GM23338 (cell line): ENCODE data around the gene GOLGA1. TPM values are rescaled to one million over a fixed set of nuclear protein-coding genes. Genes with fewer than 3 reads are reported as not detected.

Experiments used
- ATAC-seq: fragments of 200-7000 bp; cut with Tn5 transposase; 3 replicates; pipeline ENCODE4 v1.9.1; 2020
- DNase-seq: peaks from one replicate; pipeline ENCODE4 v3.0.0-alpha.2; 2015; ENCODE audit warnings: low spot score
- H2AFZ ChIP-seq: fragments of 200-600 bp; sonication (generic); 2 replicates; pipeline ENCODE4 v1.8.0; 2016; ENCODE audit warnings: antibody characterized with exemption, mild to moderate bottlenecking, moderate library complexity
- H3F3A ChIP-seq: fragments of 200-600 bp; sonication (generic); replicated peaks from 2 replicates; pipeline ENCODE4 v1.8.0; 2017; ENCODE audit warnings: antibody characterized with exemption, mixed run types, low read depth
- H3K27ac ChIP-seq: fragments of 200-600 bp; sonication (generic); 2 replicates; pipeline ENCODE4 v1.6.1; 2016; ENCODE audit warnings: low read depth
- H3K27me3 ChIP-seq: fragments of 200-600 bp; sonication (generic); 2 replicates; pipeline ENCODE4 v1.8.0; 2016; ENCODE audit warnings: mild to moderate bottlenecking, mixed run types, moderate library complexity; ENCODE audit not compliant: insufficient read depth
- H3K36me3 ChIP-seq: fragments of 200-600 bp; sonication (generic); 2 replicates; pipeline ENCODE4 v1.8.0; 2016; ENCODE audit warnings: mild to moderate bottlenecking; ENCODE audit not compliant: insufficient read depth
- H3K4me1 ChIP-seq: fragments of 200-600 bp; sonication (generic); 2 replicates; pipeline ENCODE4 v1.8.0; 2016; ENCODE audit warnings: mild to moderate bottlenecking, moderate library complexity; ENCODE audit not compliant: insufficient read depth
- H3K4me2 ChIP-seq: fragments of 200-600 bp; sonication (generic); 2 replicates; pipeline ENCODE4 v1.7.1; 2017; ENCODE audit warnings: mixed run types
- H3K4me3 ChIP-seq: fragments of 200-600 bp; sonication (generic); 2 replicates; pipeline ENCODE4 v1.6.1; 2016; ENCODE audit warnings: mixed run types
- H3K79me2 ChIP-seq: fragments of 200-600 bp; sonication (generic); replicated peaks from 2 replicates; pipeline ENCODE4 v1.8.0; 2017; ENCODE audit warnings: mild to moderate bottlenecking; ENCODE audit not compliant: insufficient read depth
- H3K9me2 ChIP-seq: fragments of 200-600 bp; sonication (generic); 2 replicates; pipeline ENCODE4 v1.8.0; 2017; ENCODE audit not compliant: insufficient read depth
- H4K20me1 ChIP-seq: fragments of 200-600 bp; sonication (generic); replicated peaks from 2 replicates; pipeline ENCODE4 v1.8.0; 2017; ENCODE audit warnings: mild to moderate bottlenecking; ENCODE audit not compliant: insufficient read depth
- H3K27ac Mint-ChIP-seq: 2 replicates; pipeline ENCODE4 v1.8.0; 2020; ENCODE audit warnings: inconsistent platforms, mild to moderate bottlenecking, moderate library complexity, mixed read lengths
- H3K27me3 Mint-ChIP-seq: 3 replicates; pipeline ENCODE4 v1.8.0; 2022; ENCODE audit warnings: low read depth, mild to moderate bottlenecking, moderate library complexity, mixed read lengths, inconsistent platforms; ENCODE audit not compliant: insufficient read depth, poor library complexity
- H3K36me3 Mint-ChIP-seq: 3 replicates; pipeline ENCODE4 v1.8.0; 2021; ENCODE audit warnings: low read depth, mild to moderate bottlenecking, inconsistent platforms, moderate library complexity, mixed read lengths
- H3K4me1 Mint-ChIP-seq: 3 replicates; pipeline ENCODE4 v1.8.0; 2020; ENCODE audit warnings: mild to moderate bottlenecking, inconsistent platforms, mixed read lengths
- H3K4me3 Mint-ChIP-seq: 3 replicates; pipeline ENCODE4 v1.8.0; 2021; ENCODE audit warnings: moderate library complexity, mild to moderate bottlenecking, inconsistent platforms, mixed read lengths
- H3K9me3 Mint-ChIP-seq: 3 replicates; pipeline ENCODE4 v1.8.0; 2020; ENCODE audit warnings: moderate library complexity, mild to moderate bottlenecking, inconsistent platforms, mixed read lengths
- CREB1 ChIP-seq: fragments of 250-450 bp; sonication (Bioruptor Pico); IDR thresholded peaks from 2 replicates; pipeline ENCODE4 v1.5.0; 2020; ENCODE audit warnings: low read depth, mild to moderate bottlenecking, moderate library complexity
- EZH2 ChIP-seq: fragments of 200-600 bp; sonication (generic); IDR thresholded peaks from one replicate; pipeline ENCODE4 v1.8.0; 2017; ENCODE audit warnings: antibody characterized with exemption, mild to moderate bottlenecking, low read depth; ENCODE audit not compliant: unreplicated experiment
- JUNB ChIP-seq: IDR thresholded peaks from one replicate; pipeline ENCODE4 v1.6.1; 2016; ENCODE audit warnings: antibody characterized with exemption; ENCODE audit not compliant: unreplicated experiment
- NANOG ChIP-seq: IDR thresholded peaks from 2 replicates; pipeline ENCODE4 v1.6.1; 2016; ENCODE audit warnings: antibody characterized with exemption, borderline replicate concordance
- POLR2AphosphoS5 ChIP-seq: IDR thresholded peaks from 2 replicates; pipeline ENCODE4 v1.6.1; 2016; ENCODE audit warnings: antibody characterized with exemption, low read depth
- STAT1 ChIP-seq: IDR thresholded peaks from one replicate; pipeline ENCODE4 v1.6.1; 2016; ENCODE audit warnings: antibody characterized with exemption; ENCODE audit not compliant: unreplicated experiment
- ZNF114 ChIP-seq: fragments of 250-450 bp; sonication (Bioruptor Pico); IDR thresholded peaks from 2 replicates; pipeline ENCODE4 v1.5.0; 2020; ENCODE audit warnings: mild to moderate bottlenecking, moderate library complexity
- polyA plus RNA-seq: library from polyadenylated mRNA; unstranded; fragments of >200 nt; fragmentation: Nextera tagmentation; extraction: Ambion mirVana; gene quantifications from 2 replicates; pipeline ENCODE4 v1.2.1, GENCODE V29; 2016
- total RNA-seq: library from RNA; depleted of rRNA; stranded (reverse); fragments of >200 nt; shearing (Covaris generic); gene quantifications from 2 replicates; pipeline ENCODE4 v1.2.3, GENCODE V29; 2014
- TF ChIP-seq, protein P1 (sequence below): IDR thresholded peaks from one replicate; pipeline ENCODE4 v1.6.1; 2018; ENCODE audit warnings: antibody characterized with exemption; ENCODE audit not compliant: unreplicated experiment
- TF ChIP-seq, protein P2 (sequence below), 2 experiments: fragments of 200-600 bp in 1 of 2; sonication (generic) in 1 of 2; conservative IDR thresholded peaks; 2 replicates each; pipeline versions ENCODE4 v1.5.1 to v1.6.1; 2016 to 2017; ENCODE audit warnings: antibody characterized with exemption in 2 of 2, low read depth in 2 of 2, mild to moderate bottlenecking in 2 of 2, moderate library complexity in 1 of 2
- TF ChIP-seq, protein P3 (sequence below): IDR thresholded peaks from 2 replicates; pipeline ENCODE4 v1.6.1; 2016; ENCODE audit warnings: antibody characterized with exemption

The GOLGA1 gene
- total and polyA plus RNA-seq, 2 experiments from 2014 or later: 6.1 to 8.0 TPM

DNA sequence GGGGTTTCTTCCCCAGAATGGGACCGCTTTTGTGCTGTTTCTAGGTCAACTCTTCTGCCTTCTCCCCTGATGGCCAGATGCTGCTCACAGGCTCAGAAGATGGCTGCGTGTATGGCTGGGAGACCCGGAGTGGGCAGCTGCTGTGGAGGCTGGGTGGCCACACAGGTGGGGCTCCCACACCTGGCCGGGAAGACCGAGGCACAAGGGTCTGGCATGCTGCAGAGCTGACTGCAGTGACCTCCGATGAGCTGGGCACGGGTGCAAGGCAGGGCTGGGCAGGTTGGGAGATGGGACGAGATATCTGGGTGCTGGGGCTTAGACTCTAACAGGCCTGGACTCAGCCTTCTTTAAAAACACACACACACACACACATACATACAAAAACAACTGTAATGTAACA lies 86.7 kb downstream of the GOLGA1 start:
- peak overlapping the region; percentile 24; the same call in 1 of the 3 replicates for H3K4me3 Mint-ChIP-seq

DNA sequence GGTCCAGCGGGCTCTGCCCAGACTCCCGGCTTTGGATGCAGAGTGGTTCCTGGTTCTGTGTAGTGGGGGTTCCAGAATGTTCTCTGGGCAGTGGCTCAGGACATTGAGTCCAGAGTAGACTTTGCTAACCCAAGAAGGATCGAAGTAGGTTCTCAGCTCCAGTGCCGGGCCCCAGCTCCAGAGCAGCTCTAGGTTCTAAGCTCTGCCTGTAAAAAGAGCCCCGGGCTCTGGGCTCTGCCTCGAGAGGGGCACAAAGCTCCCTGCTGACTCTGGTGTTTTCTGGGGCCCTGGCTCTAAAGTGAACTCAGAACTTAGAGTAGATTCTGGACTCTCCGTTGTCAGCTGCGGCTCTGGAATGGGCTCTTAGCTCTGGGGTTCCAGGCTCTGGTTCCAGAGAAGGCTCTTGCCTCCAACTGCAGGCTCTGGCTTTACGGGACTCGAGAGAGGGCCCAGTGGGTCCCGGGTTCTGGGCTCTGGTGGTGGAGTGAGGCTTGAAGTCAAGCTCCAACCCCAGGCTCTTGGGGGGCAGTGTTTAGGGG lies 87.2 kb downstream of the GOLGA1 start:
- no peak overlapping the region for H3K27ac Mint-ChIP-seq
- H3K9me3 Mint-ChIP-seq: peaks cover 3% of the 10 kb centered on the region; the same call in 1 of the 3 replicates
- Histone ChIP-seq H3K4me2 (peak overlapping the region; percentile 76), H2AFZ (peak overlapping the region; percentile 95), H3K9me2 (no peaks in the 10 kb centered on the region), H3K79me2 (0 out of 2 replicates have a peak, but pooled peaks cover 3% of the 10 kb centered on the region), H3K4me3 (peak overlapping the region; percentile 59), H3K4me1 (peaks cover 3% of the 10 kb centered on the region; the same call in 1 of the 2 replicates), H3K27ac (no peak overlapping the region), H4K20me1 (peaks cover 12% of the 10 kb centered on the region; the same call in 1 of the 2 replicates), H3F3A (peaks cover 32% of the 10 kb centered on the region), H3K36me3 (peaks cover 8% of the 10 kb centered on the region), H3K27me3 (no peaks in the 10 kb centered on the region)
- H3K36me3 Mint-ChIP-seq: peaks cover 21% of the 10 kb centered on the region
- peak overlapping the region; percentile 73; the same call in 2 of the 3 replicates for H3K4me3 Mint-ChIP-seq
- H3K27me3 Mint-ChIP-seq: peaks cover 19% of the 10 kb centered on the region
- peaks cover 13% of the 10 kb centered on the region for H3K4me1 Mint-ChIP-seq
- no peak for ATAC-seq
- no peak for DNase-seq
- TF ChIP-seq, protein P1, sequence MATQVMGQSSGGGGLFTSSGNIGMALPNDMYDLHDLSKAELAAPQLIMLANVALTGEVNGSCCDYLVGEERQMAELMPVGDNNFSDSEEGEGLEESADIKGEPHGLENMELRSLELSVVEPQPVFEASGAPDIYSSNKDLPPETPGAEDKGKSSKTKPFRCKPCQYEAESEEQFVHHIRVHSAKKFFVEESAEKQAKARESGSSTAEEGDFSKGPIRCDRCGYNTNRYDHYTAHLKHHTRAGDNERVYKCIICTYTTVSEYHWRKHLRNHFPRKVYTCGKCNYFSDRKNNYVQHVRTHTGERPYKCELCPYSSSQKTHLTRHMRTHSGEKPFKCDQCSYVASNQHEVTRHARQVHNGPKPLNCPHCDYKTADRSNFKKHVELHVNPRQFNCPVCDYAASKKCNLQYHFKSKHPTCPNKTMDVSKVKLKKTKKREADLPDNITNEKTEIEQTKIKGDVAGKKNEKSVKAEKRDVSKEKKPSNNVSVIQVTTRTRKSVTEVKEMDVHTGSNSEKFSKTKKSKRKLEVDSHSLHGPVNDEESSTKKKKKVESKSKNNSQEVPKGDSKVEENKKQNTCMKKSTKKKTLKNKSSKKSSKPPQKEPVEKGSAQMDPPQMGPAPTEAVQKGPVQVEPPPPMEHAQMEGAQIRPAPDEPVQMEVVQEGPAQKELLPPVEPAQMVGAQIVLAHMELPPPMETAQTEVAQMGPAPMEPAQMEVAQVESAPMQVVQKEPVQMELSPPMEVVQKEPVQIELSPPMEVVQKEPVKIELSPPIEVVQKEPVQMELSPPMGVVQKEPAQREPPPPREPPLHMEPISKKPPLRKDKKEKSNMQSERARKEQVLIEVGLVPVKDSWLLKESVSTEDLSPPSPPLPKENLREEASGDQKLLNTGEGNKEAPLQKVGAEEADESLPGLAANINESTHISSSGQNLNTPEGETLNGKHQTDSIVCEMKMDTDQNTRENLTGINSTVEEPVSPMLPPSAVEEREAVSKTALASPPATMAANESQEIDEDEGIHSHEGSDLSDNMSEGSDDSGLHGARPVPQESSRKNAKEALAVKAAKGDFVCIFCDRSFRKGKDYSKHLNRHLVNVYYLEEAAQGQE: no peak
- TF ChIP-seq EZH2 (no peak), ZNF114 (CRISPR knock-in tag) (no peak), CREB1 (no peak), POLR2AphosphoS5 (no peak), JUNB (no peak), NANOG (no peak)
- TF ChIP-seq, protein P2, sequence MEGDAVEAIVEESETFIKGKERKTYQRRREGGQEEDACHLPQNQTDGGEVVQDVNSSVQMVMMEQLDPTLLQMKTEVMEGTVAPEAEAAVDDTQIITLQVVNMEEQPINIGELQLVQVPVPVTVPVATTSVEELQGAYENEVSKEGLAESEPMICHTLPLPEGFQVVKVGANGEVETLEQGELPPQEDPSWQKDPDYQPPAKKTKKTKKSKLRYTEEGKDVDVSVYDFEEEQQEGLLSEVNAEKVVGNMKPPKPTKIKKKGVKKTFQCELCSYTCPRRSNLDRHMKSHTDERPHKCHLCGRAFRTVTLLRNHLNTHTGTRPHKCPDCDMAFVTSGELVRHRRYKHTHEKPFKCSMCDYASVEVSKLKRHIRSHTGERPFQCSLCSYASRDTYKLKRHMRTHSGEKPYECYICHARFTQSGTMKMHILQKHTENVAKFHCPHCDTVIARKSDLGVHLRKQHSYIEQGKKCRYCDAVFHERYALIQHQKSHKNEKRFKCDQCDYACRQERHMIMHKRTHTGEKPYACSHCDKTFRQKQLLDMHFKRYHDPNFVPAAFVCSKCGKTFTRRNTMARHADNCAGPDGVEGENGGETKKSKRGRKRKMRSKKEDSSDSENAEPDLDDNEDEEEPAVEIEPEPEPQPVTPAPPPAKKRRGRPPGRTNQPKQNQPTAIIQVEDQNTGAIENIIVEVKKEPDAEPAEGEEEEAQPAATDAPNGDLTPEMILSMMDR (conservative IDR thresholded peaks at IDR 0.05; ENCODE audit: low read depth in 2 of 2): no peak
- TF ChIP-seq, protein P3, sequence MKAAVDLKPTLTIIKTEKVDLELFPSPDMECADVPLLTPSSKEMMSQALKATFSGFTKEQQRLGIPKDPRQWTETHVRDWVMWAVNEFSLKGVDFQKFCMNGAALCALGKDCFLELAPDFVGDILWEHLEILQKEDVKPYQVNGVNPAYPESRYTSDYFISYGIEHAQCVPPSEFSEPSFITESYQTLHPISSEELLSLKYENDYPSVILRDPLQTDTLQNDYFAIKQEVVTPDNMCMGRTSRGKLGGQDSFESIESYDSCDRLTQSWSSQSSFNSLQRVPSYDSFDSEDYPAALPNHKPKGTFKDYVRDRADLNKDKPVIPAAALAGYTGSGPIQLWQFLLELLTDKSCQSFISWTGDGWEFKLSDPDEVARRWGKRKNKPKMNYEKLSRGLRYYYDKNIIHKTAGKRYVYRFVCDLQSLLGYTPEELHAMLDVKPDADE: no peak

More for the DNA sequence above, 86.7 kb downstream of the GOLGA1 start:
- Histone ChIP-seq H3K36me3 (peaks cover 12% of the 10 kb centered on the region), H3K27me3 (no peaks in the 10 kb centered on the region), H3K4me3 (no peak overlapping the region), H3F3A (peaks cover 37% of the 10 kb centered on the region), H3K9me2 (no peaks in the 10 kb centered on the region), H3K79me2 (peaks cover 6% of the 10 kb centered on the region), H3K4me1 (peaks cover 5% of the 10 kb centered on the region; the same call in 1 of the 2 replicates), H3K4me2 (no peak overlapping the region), H3K27ac (no peak overlapping the region), H4K20me1 (peaks cover 17% of the 10 kb centered on the region), H2AFZ (no peak overlapping the region)
- Mint-ChIP-seq H3K4me1 (peaks cover 13% of the 10 kb centered on the region), H3K36me3 (peaks cover 26% of the 10 kb centered on the region), H3K9me3 (peaks cover 3% of the 10 kb centered on the region; the same call in 1 of the 3 replicates), H3K27me3 (peaks cover 23% of the 10 kb centered on the region), H3K27ac (no peak overlapping the region)
- DNase-seq (no peak), ATAC-seq (no peak)
- TF ChIP-seq POLR2AphosphoS5: no peak
- no peak for TF ChIP-seq STAT1
- no peak for TF ChIP-seq EZH2
